SK-N-SH (cell line): ENCODE data around the gene JAK1.

Experiments
- CTCF ChIP-seq: fragments of 200-600 bp; sonication (generic); IDR thresholded peaks from 2 replicates; pipeline ENCODE4 v1.6.1; 2017; ENCODE audit warnings: antibody characterized with exemption, mild to moderate bottlenecking, moderate library complexity
- EZH2phosphoT487 ChIP-seq: fragments of 200-600 bp; sonication (generic); IDR thresholded peaks from 2 replicates; pipeline ENCODE4 v1.6.1; 2017; ENCODE audit warnings: low read depth, mixed run types, mild to moderate bottlenecking, antibody characterized with exemption, moderate library complexity, borderline replicate concordance
- MAX ChIP-seq: IDR thresholded peaks from 2 replicates; pipeline ENCODE4 v1.4.0; 2012; ENCODE audit warnings: low read depth
- REST ChIP-seq: IDR thresholded peaks from 2 replicates; pipeline ENCODE4 v1.6.1; 2012; ENCODE audit warnings: mild to moderate bottlenecking, low read depth, low read length, moderate library complexity
- SMC3 ChIP-seq: IDR thresholded peaks from 2 replicates; pipeline ENCODE4 v1.6.1; 2012; ENCODE audit warnings: low read depth, low read length, improper control_type of control experiment
- YY1 ChIP-seq: IDR thresholded peaks from 2 replicates; pipeline ENCODE4 v1.4.0; 2012; ENCODE audit warnings: low read depth, mild to moderate bottlenecking

GRCh38 chr1:64844609-64845008 is 121.7 kb downstream of the JAK1 start:
- TF ChIP-seq MAX (no peak), CTCF (no peak), YY1 (no peak), SMC3 (no peak), EZH2phosphoT487 (no peak), REST (no peak)
